OCI-LY1 (cell line): ENCODE measurements around the gene SETD9.

Source experiments
- H2AFZ ChIP-seq: fragments of 200-600 bp; sonication (generic), shearing (Covaris generic); 2 replicates; pipeline ENCODE4 v1.6.0; 2014; ENCODE audit warnings: antibody characterized with exemption, mild to moderate bottlenecking, low read length
- H3F3A ChIP-seq: fragments of 200-600 bp; sonication (generic), shearing (Covaris generic); 2 replicates; pipeline ENCODE4 v1.6.0; 2014; ENCODE audit warnings: mild to moderate bottlenecking, antibody characterized with exemption, low read length, moderate library complexity; ENCODE audit not compliant: insufficient read depth
- H3K27ac ChIP-seq: fragments of 200-600 bp; sonication (generic); 2 replicates; pipeline ENCODE4 v1.5.1; 2014; ENCODE audit warnings: low read length, mixed run types, mild to moderate bottlenecking, low read depth; ENCODE audit not compliant: poor library complexity, severe bottlenecking
- H3K27me3 ChIP-seq: fragments of 200-600 bp; sonication (generic); 2 replicates; pipeline ENCODE4 v1.6.0; 2014; ENCODE audit warnings: antibody characterized with exemption, mild to moderate bottlenecking, low read length, moderate library complexity; ENCODE audit not compliant: insufficient read depth
- H3K36me3 ChIP-seq: fragments of 200-600 bp; sonication (generic); 2 replicates; pipeline ENCODE4 v1.6.1; 2014; ENCODE audit warnings: mild to moderate bottlenecking, antibody characterized with exemption, low read length, moderate library complexity, mixed read lengths; ENCODE audit not compliant: insufficient read depth
- H3K4me1 ChIP-seq: fragments of 200-600 bp; sonication (generic); 2 replicates; pipeline ENCODE4 v1.5.1; 2014; ENCODE audit warnings: mild to moderate bottlenecking, low read length, moderate library complexity; ENCODE audit not compliant: insufficient read depth, severe bottlenecking
- H3K4me2 ChIP-seq: fragments of 200-600 bp; sonication (generic), shearing (Covaris generic); 2 replicates; pipeline ENCODE4 v1.6.1; 2014; ENCODE audit warnings: low read length
- H3K4me3 ChIP-seq: fragments of 200-600 bp; sonication (generic); 2 replicates; pipeline ENCODE4 v1.5.1; 2014; ENCODE audit warnings: low read length, low read depth, mild to moderate bottlenecking, mixed read lengths; ENCODE audit not compliant: poor library complexity, severe bottlenecking
- H3K79me2 ChIP-seq: fragments of 200-600 bp; shearing (Covaris generic); 2 replicates; pipeline ENCODE4 v1.6.1; 2016; ENCODE audit warnings: mixed run types, low read length, mixed read lengths; ENCODE audit not compliant: insufficient read depth
- H3K9ac ChIP-seq: fragments of 200-600 bp; sonication (generic), shearing (Covaris generic); 2 replicates; pipeline ENCODE4 v1.6.1; 2014; ENCODE audit warnings: mild to moderate bottlenecking, low read length, mixed read lengths
- H3K9me2 ChIP-seq: fragments of 200-600 bp; sonication (generic), shearing (Covaris generic); 2 replicates; pipeline ENCODE4 v1.6.1; 2014; ENCODE audit warnings: low read depth, mild to moderate bottlenecking, low read length, mixed read lengths
- H3K9me3 ChIP-seq: fragments of 200-600 bp; shearing (Covaris generic); 2 replicates; pipeline ENCODE4 v1.6.1; 2014; ENCODE audit warnings: low read length, mixed read lengths
- H4K20me1 ChIP-seq: fragments of 200-600 bp; sonication (generic), shearing (Covaris generic); 2 replicates; pipeline ENCODE4 v1.6.0; 2016; ENCODE audit warnings: mild to moderate bottlenecking, low read length; ENCODE audit not compliant: insufficient read depth
- CTCF ChIP-seq: fragments of 200-600 bp; sonication (generic), shearing (Covaris generic); IDR thresholded peaks from 2 replicates; pipeline ENCODE4 v1.5.1; 2017; ENCODE audit warnings: mild to moderate bottlenecking, antibody characterized with exemption, low read length, moderate library complexity, mixed read lengths
- EZH2 ChIP-seq: fragments of 200-600 bp; sonication (generic), shearing (Covaris generic); IDR thresholded peaks from 2 replicates; pipeline ENCODE4 v1.8.0; 2017; ENCODE audit warnings: borderline replicate concordance, mixed run types, mild to moderate bottlenecking, antibody characterized with exemption, low read length, moderate library complexity, mixed read lengths

The SETD9 gene

GRCh38 chr5:56909294-56910209 is at the start of gene SETD9:
SETD9 (plus strand) TSS chr5:56909596; CDS start chr5:56909646, 50 bp downstream.
- Histone ChIP-seq H3K36me3 (no peaks in the 10 kb centered on the region; the same call in 1 of the 2 replicates), H3K79me2 (no peaks in the 10 kb centered on the region), H2AFZ (peak within 1 kb of the TSS; percentile 25), H3K27ac (peak within 1 kb of the TSS; percentile 59), H3K9me3 (peaks cover 3% of the 10 kb centered on the region; the same call in 1 of the 2 replicates), H3K27me3 (no peaks in the 10 kb centered on the region; the same call in 1 of the 2 replicates), H4K20me1 (no peaks in the 10 kb centered on the region), H3K9me2 (no peaks in the 10 kb centered on the region), H3K4me3 (peak within 1 kb of the TSS; percentile 74), H3K9ac (peak within 1 kb of the TSS; percentile 82), H3F3A (no peaks in the 10 kb centered on the region), H3K4me1 (peaks cover 28% of the 10 kb centered on the region), H3K4me2 (peak within 1 kb of the TSS; percentile 96)
- no peak for TF ChIP-seq EZH2
- no peak for TF ChIP-seq CTCF

GRCh38 chr5:56861893-56862485 is 47.4 kb upstream of the SETD9 start:
- Histone ChIP-seq H3K4me3 (no peak overlapping the region), H3K27ac (no peak overlapping the region), H3K36me3 (peaks cover 90% of the 10 kb centered on the region), H3K27me3 (no peaks in the 10 kb centered on the region), H3F3A (no peaks in the 10 kb centered on the region), H3K79me2 (peaks cover 3% of the 10 kb centered on the region; the same call in 1 of the 2 replicates), H2AFZ (no peak overlapping the region), H4K20me1 (no peaks in the 10 kb centered on the region), H3K4me1 (no peaks in the 10 kb centered on the region), H3K9me3 (no peaks in the 10 kb centered on the region), H3K9ac (no peak overlapping the region), H3K9me2 (no peaks in the 10 kb centered on the region), H3K4me2 (no peak overlapping the region)
- TF ChIP-seq CTCF: no peak
- TF ChIP-seq EZH2: no peak

- Histone ChIP-seq H2AFZ (no peak overlapping the region), H3K9me2 (no peaks in the 10 kb centered on the region), H3K9ac (no peak overlapping the region)
These were observed 46.5 kb upstream of the SETD9 start for GRCh38 chr5:56862909-56863308.

More at GRCh38 chr5:56862909-56863308, 46.5 kb upstream of the SETD9 start:
- H3K27me3 ChIP-seq: no peaks in the 10 kb centered on the region
- H3F3A ChIP-seq: no peaks in the 10 kb centered on the region
- H3K4me3 ChIP-seq: no peak overlapping the region
- H3K27ac ChIP-seq: no peak overlapping the region
- peaks cover 3% of the 10 kb centered on the region; the same call in 1 of the 2 replicates for H3K79me2 ChIP-seq
- TF ChIP-seq EZH2 (no peak), CTCF (no peak)
- no peaks in the 10 kb centered on the region for H4K20me1 ChIP-seq
- no peak overlapping the region for H3K4me2 ChIP-seq
- no peaks in the 10 kb centered on the region for H3K4me1 ChIP-seq
- H3K36me3 ChIP-seq: peaks cover 94% of the 10 kb centered on the region
- H3K9me3 ChIP-seq: no peaks in the 10 kb centered on the region
